Measurements from ENCODE around the gene LY6G6C. TPM values are rescaled to one million over a fixed set of nuclear protein-coding genes. Genes with fewer than 3 reads are reported as not detected.

LY6G6C gene
- polyA plus RNA-seq, 3 donors: 0.27 TPM; not detected in 2

DNA sequence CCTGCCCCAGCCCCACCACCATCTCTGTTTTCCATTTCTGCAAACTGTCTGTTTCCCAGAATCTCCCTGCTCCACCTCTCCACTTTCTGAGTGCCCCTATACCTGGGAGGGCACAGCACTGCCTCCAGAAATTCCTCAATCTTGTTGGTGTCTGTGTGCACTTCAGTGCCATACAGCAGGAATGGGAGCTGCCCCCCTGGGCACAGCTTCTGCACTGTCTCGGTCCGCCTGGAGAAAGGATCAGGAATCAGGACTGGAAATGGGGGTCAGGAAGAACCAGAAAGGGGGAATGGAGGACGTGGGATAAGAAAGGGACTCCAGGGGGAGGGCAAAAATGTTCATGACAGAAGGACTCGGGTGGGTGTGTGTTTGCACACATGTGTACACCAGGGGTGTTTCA lies 12.2 kb upstream of the LY6G6C start:
- H3K4me3 ChIP-seq (replicated peaks in 1 of 3; ENCODE audit: low read depth in 2 of 3, low read length in 3 of 3): peak overlapping the region in 1 of 3 experiments; percentile 100
- H3K79me2 ChIP-seq (ENCODE audit: insufficient read depth, low read length): peaks cover 79% of the 10 kb centered on the region

GRCh38 chr6:31732029-31732428 lies 10.5 kb upstream of the LY6G6C start:
- Histone ChIP-seq H3K4me2 (replicated peaks; ENCODE audit: extremely low read depth, low read length, poor library complexity, severe bottlenecking) (peak overlapping the region; percentile 13), H4K20me1 (ENCODE audit: insufficient read depth, low read length) (peaks cover 48% of the 10 kb centered on the region), H3K9ac (ENCODE audit: insufficient read depth, low read length, poor library complexity, severe bottlenecking) (no peak overlapping the region), H3K36me3 (replicated peaks in 1 of 2; ENCODE audit: control insufficient read depth in 1 of 2, insufficient read depth in 2 of 2, low read length in 2 of 2) (peaks cover 39 to 40% of the 10 kb centered on the region in 2 donors), H3K79me2 (ENCODE audit: insufficient read depth, low read length) (peaks cover 83% of the 10 kb centered on the region), H2AFZ (ENCODE audit: insufficient read depth, low read depth, low read length, poor library complexity, severe bottlenecking) (no peak overlapping the region), H3K27ac (ENCODE audit: low read depth in 1 of 2, low read length in 2 of 2) (peak overlapping the region in 1 of 2 donors; percentile 15), H3K9me3 (replicated peaks in 1 of 2; ENCODE audit: control insufficient read depth in 1 of 2, insufficient read depth in 1 of 2, low read length in 2 of 2) (no peaks in the 10 kb centered on the region), H3K4me1 (ENCODE audit: control insufficient read depth in 1 of 2, insufficient read depth in 2 of 2, low read length in 2 of 2) (peaks cover 68 to 80% of the 10 kb centered on the region in 2 donors), H3K4me3 (replicated peaks in 1 of 3; ENCODE audit: low read depth in 2 of 3, low read length in 3 of 3) (no peak overlapping the region), H3K27me3 (ENCODE audit: control insufficient read depth in 2 of 2, insufficient read depth in 2 of 2, low read length in 2 of 2) (no peaks in the 10 kb centered on the region)
- DNase-seq: no peak
- Mint-ChIP-seq H3K9me3 (peaks cover 0 to 3% (median 0%) of the 10 kb centered on the region in 7 donors), H3K27me3 (ENCODE audit: low read depth in 3 of 3) (peaks cover 0 to 5% (median 0%) of the 10 kb centered on the region in 3 donors), H3K4me3 (no peak overlapping the region), H3K27ac (peak overlapping the region; percentile 31 to 96 (median 46)), H3K36me3 (peaks cover 41 to 51% of the 10 kb centered on the region in 2 donors), H3K4me1 (peaks cover 60% of the 10 kb centered on the region)
- no peak for TF ChIP-seq CTCF (IDR thresholded peaks at IDR 0.05)
- WGBS (ENCODE audit: insufficient coverage): no CpG with 5 or more reads among the region's 3 CpGs
- intact Hi-C loops (cut with micrococcal nuclease): loop anchor here (5.0 to 10.0 kb wide), 3 partner anchors 35 to 187 kb away; partner anchors contain the start of genes ATP6V1G2 (in 1 of the 2), DDX39B (in 1 of the 2), NFKBIL1 (in 1 of the 2) and VARS1 (in 1 of the 2)

More for the DNA sequence above, 12.2 kb upstream of the LY6G6C start:
- H3K27ac ChIP-seq (ENCODE audit: low read depth in 1 of 2, low read length in 2 of 2): peak overlapping the region; percentile 91 to 99
- H3K4me2 ChIP-seq (replicated peaks; ENCODE audit: extremely low read depth, low read length, poor library complexity, severe bottlenecking): peak overlapping the region; percentile 94
- no peaks in the 10 kb centered on the region for H3K9me3 ChIP-seq (replicated peaks in 1 of 2; ENCODE audit: control insufficient read depth in 1 of 2, insufficient read depth in 1 of 2, low read length in 2 of 2)
- Mint-ChIP-seq H3K27me3 (ENCODE audit: low read depth in 3 of 3) (peaks cover 0 to 5% (median 0%) of the 10 kb centered on the region in 3 donors), H3K36me3 (peaks cover 40 to 47% of the 10 kb centered on the region in 2 donors), H3K9me3 (peaks cover 0 to 2% (median 0%) of the 10 kb centered on the region in 7 donors), H3K4me1 (peaks cover 61% of the 10 kb centered on the region), H3K27ac (peak overlapping the region; percentile 95 to 100 (median 99)), H3K4me3 (peak overlapping the region; percentile 75 to 99)
- intact Hi-C loops (cut with micrococcal nuclease): loop anchor here (5.0 to 10.0 kb wide), 3 partner anchors 34 to 189 kb away; partner anchors contain the start of genes ATP6V1G2 (in 1 of the 2), DDX39B (in 1 of the 2), NFKBIL1 (in 1 of the 2) and VARS1 (in 1 of the 2)
- H2AFZ ChIP-seq (ENCODE audit: insufficient read depth, low read depth, low read length, poor library complexity, severe bottlenecking): no peak overlapping the region
- peaks cover 67 to 80% of the 10 kb centered on the region in 2 donors for H3K4me1 ChIP-seq (ENCODE audit: control insufficient read depth in 1 of 2, insufficient read depth in 2 of 2, low read length in 2 of 2)
- H3K9ac ChIP-seq (ENCODE audit: insufficient read depth, low read length, poor library complexity, severe bottlenecking): peak overlapping the region; percentile 89
- H4K20me1 ChIP-seq (ENCODE audit: insufficient read depth, low read length): peaks cover 48% of the 10 kb centered on the region
- H3K27me3 ChIP-seq (ENCODE audit: control insufficient read depth in 2 of 2, insufficient read depth in 2 of 2, low read length in 2 of 2): no peaks in the 10 kb centered on the region
- 91% methylated on average over 4 of the region's 4 CpGs for WGBS (ENCODE audit: insufficient coverage)
- no peak for DNase-seq
- no peak for TF ChIP-seq CTCF (IDR thresholded peaks at IDR 0.05)
- H3K36me3 ChIP-seq (replicated peaks in 1 of 2; ENCODE audit: control insufficient read depth in 1 of 2, insufficient read depth in 2 of 2, low read length in 2 of 2): peaks cover 39 to 40% of the 10 kb centered on the region in 2 donors

Data from CD14-positive monocyte (primary cell).